Tibial nerve (tissue), 4 donors: ENCODE measurements around the gene TSEN54.

ENCODE experiments used
- CTCF ChIP-seq, 5 experiments: fragments of 200-600 bp in 3 of 5; fragments of 450-650 bp in 2 of 5; sonication (generic) in 3 of 5; IDR thresholded peaks; one replicate each; pipeline ENCODE4 v1.5.1; 2016 to 2019; ENCODE audit warnings: antibody characterized with exemption in 5 of 5, mild to moderate bottlenecking in 3 of 5, moderate library complexity in 2 of 5
- EP300 ChIP-seq, 2 donors: sonication (generic); formaldehyde crosslinking; IDR thresholded peaks; one replicate each; pipeline ENCODE4 v1.6.1; 2017; ENCODE audit warnings: antibody characterized with exemption in 2 of 2, mild to moderate bottlenecking in 1 of 2
- POLR2A ChIP-seq, 2 donors: fragments of 450-650 bp; IDR thresholded peaks; one replicate each; pipeline ENCODE4 v1.6.1; 2017; ENCODE audit warnings: antibody characterized with exemption in 2 of 2, mild to moderate bottlenecking in 2 of 2, moderate library complexity in 2 of 2

DNA sequence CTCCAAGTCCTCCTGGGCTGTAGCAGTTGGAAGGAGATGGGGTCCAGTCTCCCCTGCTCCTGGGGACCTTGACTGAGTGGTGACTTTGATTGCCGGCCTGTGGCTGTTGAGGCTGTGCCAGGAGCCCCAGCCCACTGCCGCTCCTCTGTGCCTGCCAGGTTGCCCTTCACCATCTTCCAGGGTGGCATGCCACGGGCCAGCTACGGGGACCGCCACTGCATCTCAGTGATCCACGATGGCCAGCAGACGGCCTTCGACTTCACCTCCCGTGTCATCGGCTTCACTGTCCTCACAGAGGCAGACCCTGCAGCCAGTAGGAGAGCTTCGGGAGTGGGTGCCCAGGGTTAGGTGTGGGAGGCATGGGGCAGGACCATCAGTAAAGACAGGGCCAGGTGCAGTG is 47.9 kb downstream of the TSEN54 start:
- TF ChIP-seq CTCF (IDR thresholded peaks at IDR 0.05) (no peak), POLR2A (IDR thresholded peaks at IDR 0.05) (no peak), EP300 (IDR thresholded peaks at IDR 0.05) (no peak)
